NCI-H2171 (cell line): ENCODE measurements around the gene DOC2A.
"Not testable (repeated sequence)": the region's sequence is repeated elsewhere in the genome, so short reads cannot be mapped to it uniquely, and the experiment has no call there.

ENCODE experiments used
- DNase-seq: peaks from one replicate; lab custom pipeline; 2025; lab: John Stamatoyannopoulos, UW

Gene DOC2A

DNA sequence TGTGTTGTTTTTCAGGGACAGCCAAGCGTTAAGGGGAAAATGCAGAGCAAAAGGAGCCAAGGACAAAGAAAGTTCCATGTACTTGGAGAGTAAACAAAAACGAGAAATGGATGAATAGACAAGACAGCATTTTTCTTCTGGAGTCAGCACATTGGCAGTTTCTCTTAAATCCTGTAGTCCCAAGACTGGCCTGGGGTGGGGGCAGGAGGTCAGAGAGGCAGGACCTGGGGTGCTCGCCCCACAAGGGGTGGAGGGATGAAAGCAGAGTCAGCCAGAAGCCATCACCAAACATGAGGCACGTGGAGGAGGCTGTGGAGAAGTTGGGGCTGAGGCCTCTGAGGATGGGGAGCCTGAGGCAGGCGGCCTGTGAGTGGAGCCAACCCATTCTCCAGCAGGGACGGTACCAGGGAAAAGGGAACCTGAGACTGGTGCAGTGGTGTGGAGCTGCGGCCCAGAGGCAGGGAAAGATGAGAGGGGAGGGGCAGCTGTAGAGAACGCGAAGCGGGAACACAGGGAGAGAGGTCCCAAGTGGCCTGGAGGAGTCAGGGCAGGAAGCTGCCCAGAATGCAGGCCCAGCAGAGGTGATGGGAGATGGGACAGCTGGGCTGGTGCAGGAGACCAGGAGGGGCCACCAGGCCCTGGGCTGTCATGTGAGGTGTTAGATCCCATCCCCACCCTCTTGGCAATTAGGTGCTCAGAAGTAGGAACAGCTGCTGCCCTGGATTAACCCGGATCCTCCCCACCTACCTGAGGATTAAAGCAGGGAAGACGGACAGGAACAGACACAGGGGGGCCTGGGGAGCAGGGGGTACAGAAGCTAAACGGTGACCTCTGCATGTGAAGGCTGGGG is 17.0 kb upstream of the DOC2A start:
- peak; percentile 74 for DNase-seq

DNA sequence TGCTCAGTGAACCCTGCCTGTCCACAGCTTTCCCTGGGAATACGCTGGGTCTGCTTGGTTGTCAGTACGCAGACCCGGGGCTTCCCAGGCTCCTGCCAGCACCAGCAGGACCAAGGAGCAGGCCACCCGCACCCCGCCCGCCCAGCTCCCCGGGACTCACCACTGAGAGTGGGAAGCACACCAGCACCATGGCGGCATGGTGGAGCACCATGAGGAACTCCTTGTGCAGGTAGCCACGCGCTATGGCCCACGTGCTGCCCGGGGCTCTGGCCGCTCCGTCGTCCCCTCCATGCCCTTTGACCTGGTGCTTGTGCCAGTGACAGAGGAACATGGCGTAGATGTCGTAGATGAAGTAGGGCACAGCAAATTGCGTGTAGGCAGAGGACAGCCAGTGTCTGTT is 15.6 kb upstream of the DOC2A start:
- no peak for DNase-seq

DNA sequence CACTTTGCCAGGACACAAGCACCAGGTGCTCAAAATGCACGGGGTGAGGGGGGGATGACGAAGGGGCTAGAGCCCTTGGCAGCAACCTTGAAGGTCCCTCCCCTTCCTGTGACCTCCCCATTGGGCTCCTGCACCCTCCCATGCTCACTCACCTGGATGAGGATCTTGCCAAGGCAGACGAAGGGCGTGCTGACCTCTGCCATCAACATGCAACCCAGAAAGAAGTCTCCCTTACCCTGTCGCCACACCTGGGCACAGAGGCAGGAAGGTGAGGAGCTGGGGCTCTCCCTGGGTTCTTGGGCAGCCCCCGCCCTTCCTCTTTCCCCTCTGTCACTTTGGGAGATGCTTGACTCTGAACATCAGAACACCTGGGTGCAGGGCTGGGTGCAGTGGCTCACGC is 14.7 kb upstream of the DOC2A start:
- DNase-seq: no peak

DNA sequence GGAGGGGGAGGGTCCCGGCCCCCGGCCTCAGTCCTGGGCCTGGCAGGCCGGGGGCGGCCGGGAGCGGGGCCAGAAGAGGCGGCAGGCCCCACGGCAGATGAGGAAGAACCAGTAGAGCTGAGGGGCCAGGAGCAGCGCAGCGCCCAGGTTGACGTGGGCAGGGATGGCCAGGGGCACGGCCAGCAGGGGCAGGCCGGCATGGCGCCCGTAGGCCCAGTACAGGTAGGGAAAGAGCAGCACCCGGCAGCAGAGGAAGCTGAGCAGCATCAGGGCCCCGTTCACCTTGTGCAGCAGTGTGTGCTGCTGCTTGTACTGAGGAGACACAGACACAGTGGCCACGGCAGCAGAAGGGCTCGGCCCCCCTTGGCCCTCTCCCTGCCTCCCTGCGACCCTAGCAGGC is 14.3 kb upstream of the DOC2A start:
- DNase-seq: no peak

DNA sequence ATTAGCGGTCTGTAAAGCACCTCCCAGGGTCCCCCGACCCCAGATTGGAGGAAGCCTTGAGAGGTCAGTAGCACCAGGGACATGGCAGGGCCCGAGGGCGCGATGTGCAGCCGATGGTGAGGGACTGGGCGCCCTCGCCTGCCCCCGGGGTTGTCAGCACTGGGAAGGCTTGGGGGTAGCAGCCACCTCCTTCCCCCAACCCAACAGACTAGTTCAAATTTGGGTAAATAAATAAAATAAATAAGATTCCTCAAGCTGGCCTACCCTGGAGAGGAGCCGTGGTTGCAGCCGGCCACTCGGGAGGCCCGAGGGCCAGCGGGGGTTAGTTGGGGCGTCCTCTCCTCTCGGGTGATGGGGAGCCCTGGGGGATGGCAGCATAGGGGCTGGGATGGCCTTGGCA is 13.6 kb upstream of the DOC2A start:
- DNase-seq: no peak

DNA sequence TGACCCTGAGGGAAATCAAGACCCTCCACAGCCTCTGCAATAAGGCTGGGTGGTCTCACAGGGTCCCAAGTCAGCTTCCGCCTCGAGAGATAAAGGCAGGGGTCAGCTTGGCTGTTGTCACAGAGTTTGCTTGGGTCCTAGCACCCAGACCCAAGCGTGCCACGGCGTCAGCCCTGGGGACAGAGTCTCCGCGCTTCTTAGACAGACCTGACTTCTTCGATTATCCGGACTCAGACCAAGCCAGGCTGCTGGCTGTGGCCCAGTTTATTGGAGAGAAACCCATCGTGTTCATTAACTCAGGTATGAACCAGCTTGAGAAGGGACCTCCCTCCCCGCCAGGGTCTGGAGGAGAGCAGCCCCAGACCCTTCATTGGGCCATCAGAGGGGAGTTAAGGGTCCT is 12.8 kb upstream of the DOC2A start:
- DNase-seq: no peak

DNA sequence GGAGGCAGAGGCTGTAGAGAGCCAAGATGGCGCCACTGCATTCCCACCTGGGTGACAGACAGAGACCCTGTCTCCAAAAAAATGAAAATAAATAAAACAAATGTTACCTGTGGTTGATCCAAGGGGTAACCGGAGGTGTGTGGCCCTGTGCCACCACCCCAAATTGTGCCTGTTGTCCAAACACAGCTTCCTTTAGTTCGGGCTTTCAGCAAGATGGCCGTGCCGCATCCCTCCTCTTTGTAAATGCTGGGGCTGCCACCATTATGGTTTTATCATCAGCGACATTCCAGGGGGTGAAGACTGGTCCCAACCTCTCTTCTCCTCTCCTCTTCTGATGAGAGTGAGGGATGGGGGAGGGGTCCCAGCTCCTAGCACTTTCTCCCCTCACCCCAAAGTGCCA is 12.1 kb upstream of the DOC2A start, which contains the start of gene C16orf92:
TSS of gene C16orf92 (plus strand) at position 312 of the 400 bp plus-strand sequence. CDS start 143 bp downstream, outside the sequence.
- no peak for DNase-seq

DNA sequence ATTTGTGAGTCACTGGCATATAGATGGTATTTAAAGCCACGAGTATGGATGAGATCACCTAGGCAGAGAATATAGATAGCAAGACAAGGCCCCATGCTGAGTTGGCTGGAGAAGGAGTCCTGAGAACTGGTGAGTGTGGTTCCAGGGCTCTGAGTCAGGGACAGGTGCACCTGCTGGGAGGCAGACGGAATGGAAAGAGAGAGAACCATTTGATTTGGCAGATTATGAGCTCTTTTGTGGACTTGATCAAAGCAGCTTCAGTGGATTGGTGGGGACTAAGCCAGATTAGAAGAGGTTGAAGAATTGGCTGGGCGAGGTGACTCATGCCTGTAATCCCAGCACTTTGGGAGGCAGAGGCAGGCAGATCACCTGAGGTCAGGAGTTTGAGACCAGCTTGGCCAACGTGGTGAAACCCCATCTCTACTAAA is 7.9 kb upstream of the DOC2A start:
- DNase-seq: no peak

DNA sequence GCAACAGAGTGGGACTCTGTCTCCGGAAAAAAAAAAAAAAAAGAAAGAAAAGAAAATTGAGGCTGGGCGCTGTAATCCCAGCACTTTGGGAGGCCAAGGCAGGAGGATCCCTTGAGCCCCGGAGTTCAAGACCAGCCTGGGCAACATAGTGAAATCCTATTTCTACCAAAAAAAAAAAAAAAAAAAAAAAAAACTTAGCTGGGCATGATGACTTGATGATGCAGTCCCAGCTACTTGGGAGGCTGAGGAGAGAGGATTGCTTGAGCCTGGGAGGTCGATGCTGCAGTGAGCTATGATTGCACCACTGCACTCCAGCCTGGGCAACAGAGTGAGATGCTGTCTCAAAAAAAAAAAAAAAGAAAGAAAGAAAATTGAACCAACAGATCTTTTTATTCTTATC is 7.1 kb upstream of the DOC2A start:
- not testable (repeated sequence) for DNase-seq

DNA sequence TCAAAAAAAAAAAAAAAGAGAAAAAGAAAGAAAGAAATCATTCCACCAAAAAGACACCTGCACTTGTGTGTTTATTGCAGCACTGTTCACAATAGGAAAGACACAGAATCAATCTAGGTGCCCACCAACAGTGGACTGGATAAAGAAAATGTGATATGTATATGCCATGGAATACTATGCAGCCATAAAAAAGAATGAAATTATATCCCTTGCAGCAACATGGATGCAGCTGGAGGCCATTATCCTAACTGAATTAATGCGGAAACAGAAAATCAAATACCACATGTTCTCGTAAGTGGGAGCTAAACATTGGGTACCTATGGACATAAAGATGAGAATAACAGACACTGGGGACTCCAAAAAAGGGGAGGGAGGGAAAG is 6.4 kb upstream of the DOC2A start:
- DNase-seq: no peak

DNA sequence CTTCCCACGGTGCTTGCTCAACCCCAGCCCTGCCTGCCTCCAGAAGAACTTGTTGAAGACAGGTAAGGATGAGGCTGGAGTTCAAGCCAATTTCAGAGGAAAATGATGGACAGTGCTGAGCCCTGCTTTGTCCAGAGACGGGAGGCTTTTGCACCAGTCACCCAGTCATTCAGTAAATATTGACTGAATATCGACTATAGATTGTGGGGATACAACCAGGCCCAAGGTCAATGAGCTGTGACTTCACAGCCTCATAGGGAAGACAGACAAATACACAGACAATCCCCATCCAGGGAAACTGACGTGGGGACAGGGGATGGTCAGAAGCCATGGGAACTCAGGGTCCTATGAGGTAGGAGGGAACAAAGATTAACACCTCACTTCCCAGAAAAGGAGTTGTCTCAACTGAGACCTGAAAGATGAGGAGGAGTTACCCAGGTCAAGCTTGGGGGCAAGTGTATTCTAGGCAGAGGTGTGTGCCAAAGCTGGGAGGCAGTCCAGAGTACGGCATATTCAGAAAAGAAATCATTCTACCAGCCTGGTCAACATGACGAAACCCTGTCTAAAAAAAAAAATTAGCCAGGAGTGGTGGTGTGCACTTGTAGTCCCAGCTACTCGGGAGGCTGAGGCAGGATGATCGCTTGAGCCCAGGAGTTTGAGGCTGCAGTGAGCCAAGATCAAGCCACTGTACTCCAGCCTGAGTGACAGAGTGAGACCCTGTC is 5.9 kb upstream of the DOC2A start:
- DNase-seq: no peak

DNA sequence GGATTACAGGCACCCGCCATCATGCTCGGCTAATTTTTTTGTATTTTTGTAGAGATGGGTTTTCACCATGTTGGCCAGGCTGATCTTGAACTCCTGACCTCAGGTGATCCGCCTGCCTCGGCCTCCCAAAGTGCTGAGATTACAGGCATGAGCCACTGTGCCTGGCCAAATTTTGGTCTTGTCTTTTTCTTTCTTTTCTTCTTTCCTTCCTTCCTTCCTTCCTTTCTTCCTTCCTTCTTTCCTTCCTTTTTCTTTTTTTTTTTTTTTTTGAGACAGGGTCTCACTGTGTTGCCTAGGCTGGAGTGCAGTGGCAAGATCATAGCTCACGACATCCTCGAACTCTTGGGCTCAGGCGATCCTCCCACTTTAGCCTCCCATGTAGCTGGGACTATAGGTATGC is 4.6 kb upstream of the DOC2A start:
- not testable (repeated sequence) for DNase-seq

DNA sequence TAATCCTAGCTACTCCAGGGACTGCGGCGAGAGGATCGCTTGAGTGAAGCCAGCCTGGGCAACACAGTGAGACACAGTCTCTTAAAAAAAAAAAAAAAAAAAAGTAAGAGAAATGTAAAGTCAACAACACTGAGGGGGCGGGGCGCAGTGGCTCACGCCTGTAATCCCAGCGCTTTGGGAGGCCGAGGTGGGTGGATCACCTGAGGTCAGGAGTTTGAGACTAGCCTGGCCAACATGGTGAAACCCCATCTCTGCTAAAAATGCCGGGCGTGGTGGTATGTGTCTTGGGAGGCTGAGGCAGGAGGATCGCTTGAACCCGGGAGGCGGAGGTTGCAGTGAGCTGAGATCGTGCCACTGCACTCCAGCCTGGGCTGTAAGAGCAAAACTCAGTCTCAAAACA is 1.8 kb upstream of the DOC2A start:
- DNase-seq: not testable (repeated sequence)

DNA sequence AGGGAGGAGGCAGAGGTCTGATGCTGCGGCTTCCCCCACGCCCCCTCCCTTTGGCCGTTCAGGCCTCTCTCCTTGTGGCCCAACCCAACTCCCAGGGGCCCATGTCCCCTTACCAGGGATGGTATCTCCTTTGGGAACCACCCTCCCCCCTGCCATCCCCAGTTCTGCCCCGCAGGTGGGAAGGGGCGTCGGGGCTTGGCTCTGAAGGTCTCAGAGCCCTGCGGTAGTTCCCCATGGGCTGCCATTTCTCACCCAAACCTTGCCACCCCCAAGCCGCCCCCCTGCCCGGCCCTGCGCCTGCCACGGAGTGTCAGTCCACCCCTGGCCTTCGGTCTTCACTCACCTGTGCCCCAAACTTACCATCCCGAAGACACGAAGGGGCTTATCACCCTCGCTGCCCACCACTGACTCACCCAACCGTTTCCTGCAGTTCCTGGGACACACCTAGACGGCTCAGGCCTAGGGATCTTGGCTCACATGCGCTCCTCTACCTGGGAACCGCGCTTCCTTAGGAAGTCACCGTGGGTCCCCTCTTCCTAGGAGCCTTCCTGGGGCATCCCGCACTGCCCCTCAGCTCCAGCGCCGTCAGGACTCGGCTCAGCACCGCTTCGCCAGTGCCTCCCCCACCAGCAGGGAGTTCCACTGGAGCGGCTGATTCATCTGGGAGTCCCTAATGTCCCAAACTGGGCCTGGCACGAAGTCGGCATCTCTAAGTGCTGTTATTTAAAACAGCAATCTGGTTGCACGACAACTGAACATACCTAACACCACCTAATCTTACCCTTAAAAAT is 1.1 kb upstream of the DOC2A start:
- no peak for DNase-seq

DNA sequence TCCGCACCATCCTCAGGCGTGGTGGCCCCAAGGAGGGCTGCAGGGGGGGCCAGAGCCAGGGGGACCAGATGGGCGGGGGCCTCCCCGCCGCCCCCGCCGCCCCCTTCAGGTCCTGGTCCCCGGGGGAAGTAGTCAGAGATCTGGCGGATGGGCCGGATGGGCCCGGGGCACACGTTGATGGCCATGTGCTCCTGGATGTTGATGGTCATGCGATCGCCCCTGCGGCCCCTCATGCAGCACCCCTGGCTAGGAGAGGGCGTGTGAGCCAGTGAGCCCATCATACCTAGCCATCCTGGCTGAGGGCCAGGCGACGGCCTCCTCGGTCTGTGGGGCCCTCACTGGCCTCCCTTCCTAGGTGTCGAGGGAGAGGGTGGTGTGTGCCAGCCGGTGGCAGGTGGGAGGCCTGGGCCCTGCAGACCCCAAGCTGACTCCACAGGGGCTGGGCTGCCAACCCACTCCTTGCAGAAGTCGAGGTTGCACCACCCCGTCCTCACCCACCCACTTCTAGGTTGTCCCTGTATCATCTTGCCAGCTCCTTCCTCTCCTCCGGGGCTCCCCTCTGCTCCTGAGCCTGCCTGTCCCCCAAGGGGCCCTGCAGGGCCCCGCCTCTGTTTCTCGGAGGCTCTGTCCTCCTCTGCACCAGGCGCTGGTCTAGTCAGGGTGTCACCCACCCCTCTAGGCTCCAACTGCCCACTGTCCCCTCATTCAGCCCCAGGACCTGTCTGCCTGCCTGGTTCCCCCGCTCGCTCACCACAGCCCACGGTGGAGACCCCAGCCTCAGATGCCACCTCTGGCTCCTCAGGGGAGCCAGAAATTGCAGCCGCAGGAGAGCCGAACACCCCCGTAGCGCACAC is 610 bp downstream of the DOC2A start:
- no peak for DNase-seq

DNA sequence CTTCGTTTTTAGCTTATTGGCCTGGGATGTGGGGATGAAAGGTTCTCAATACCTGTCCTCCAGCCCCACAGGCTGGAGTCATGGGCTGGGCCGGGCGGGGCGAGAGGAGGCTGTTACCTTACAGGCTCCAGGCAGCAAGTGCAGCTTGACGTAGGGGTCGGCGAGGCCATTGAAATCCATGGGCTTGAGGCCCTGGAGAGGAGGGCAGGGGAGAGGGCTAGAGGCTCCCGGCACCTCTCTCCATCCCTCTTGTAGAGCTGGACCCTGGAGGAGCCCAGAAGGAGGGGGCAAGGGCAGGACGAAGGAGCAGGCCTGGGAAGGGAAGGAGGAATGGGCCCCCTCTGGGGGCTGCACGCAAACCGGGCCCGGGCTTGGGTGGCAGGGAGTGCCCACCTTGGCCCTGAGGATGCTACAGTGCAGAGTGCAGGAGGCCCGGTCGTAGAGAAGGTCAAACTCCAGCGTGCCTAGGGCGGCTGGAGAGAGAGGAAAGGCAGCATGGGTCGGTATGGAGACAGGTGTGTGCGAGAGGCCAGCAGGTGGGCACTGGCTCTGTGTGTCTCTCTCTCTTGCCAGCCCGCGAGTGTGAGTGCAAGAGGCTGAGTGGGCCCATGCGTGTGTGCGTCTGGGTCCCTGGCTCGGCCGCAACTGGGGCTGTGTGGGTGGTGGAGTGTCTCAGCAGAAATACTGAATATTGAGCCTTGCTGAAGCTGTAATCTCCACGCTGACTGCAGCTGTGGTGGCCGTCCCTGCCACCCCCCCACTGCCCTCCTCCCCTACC is 1.6 kb downstream of the DOC2A start:
- no peak for DNase-seq

DNA sequence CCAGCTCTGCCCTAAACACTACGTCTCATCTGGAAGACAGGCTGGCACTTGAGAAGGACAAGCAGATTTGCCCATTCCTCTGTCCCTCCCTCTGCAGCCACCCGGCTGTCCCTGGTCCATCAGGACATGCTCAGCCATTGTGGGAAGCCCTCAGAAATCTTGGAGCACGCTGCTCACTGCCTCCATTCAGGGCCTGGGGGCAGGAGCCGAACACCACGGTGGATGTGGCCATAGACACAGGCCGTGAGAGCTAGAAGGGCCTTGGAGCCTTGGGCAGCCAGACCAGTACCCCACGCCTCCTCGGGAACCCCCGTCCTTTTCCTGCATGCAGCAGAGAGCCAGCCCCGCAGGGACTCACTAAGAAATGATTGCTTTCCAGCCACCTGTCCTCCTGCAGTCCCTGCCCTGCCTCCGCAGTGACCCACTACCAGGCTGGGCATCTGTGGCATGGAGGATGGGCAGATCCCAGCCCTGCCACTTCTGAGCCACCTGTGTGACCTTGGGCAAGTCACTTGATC is 3.4 kb downstream of the DOC2A start:
- no peak for DNase-seq

DNA sequence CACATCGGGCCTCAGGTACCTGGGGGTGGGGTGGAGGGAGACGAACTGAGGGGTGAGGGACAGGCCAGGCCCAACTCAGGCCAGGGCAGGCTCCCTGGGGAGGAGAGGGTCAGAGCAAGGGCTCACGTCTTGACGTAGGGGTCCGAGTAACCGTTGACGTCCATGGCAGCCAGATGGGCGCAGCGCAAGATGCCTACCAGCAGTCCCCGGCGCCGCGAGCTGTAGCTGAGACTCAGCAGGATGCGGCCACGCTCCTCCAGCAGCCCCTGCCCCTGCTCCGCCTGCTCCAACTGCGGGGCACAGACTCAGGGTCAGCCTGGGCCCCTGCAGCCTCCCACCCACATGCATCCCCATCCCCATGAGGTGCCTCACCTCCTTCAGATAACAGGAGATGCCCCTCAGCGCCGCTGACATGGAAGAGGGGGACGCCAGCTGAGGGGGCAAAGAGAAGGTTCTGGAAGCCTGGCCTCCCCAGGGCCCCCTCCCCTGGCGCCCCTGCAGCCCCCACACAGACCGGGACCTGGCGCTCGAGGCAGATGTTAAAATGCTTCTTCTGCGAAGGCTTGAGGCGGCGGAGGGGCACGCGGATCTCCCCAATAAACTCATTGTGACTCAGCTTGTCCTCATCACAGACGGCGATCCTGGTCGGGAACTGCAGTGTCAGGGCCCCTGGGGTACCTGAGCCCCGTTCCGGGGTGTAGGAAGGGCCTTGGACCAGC is 4.0 kb downstream of the DOC2A start:
- DNase-seq: no peak

DNA sequence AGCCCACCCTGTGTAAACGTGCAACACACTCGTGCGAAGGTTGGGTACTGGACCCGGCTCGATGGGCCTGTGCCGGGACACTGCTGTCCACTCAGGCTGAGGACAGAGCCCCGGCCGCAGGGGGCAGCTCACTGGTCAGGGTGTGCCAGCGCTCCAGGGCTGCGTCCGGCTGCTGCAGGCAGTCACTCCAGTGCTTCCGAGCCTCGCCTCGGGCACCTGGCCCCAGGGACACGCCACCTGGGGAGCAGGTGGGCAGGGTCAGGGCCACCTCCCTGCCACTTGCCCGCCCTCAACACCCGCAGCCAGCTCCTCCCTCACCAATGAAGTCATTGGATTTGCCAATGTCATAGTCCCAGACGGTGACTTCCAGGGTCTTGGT is 4.7 kb downstream of the DOC2A start:
- DNase-seq: no peak
